ENCODE measurements around the gene SDK1.

- TF ChIP-seq POLR2A (IDR thresholded peaks at IDR 0.05; ENCODE audit: low read length), result no peak
- no peak for TF ChIP-seq GATA1 (IDR thresholded peaks at IDR 0.05; ENCODE audit: low read depth, low read length)
Observed at GRCh38 chr7:4066206-4066605, 765.2 kb downstream of the SDK1 start.
